ENCODE results near the gene MT1F. TPM values are rescaled to one million over a fixed set of nuclear protein-coding genes. Genes with fewer than 3 reads are reported as not detected.

MT1F gene
- total and polyA plus RNA-seq, 9 of the 15 experiments (the other 6 are each of a cell fraction or from before 2014, with no cell fraction given), result 0.18 to 0.68 (median 0.29) TPM; not detected in 5

DNA sequence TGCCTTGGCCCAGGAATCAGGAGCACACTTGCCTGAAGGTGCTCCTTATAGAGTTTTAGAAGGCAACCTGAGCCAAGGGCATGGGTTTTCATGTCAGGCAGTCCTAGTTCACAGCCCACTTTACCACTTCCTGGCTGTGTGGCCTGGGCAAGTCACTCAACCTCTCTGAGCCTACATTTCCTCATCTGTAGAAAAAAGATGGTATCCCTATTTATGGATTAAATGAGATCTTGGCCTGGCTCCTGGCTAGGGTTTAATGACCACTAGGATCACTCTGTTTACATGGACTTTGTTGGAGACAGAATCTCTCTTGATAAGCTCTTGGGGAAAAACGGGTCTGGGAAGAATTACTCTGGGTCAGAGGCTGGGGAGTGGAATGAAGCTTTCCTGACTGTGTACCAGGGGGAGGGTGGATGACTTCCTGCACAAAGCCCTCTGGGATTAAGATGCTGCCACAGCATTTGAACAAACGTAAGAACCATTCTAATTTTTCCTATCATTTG lies 47.1 kb upstream of the MT1F start:
- Histone ChIP-seq H3K9ac (ENCODE audit: insufficient read depth in 1 of 2, low read depth in 2 of 2, low read length in 2 of 2) (no peak overlapping the region; a peak in 1 of 4 replicates), H3K27me3 (ENCODE audit: control insufficient read depth in 2 of 2, insufficient read depth in 2 of 2, low read length in 2 of 2) (peaks cover 0 to 6% of the 10 kb centered on the region in 2 experiments; a peak in 2 of 5 replicates), H3K36me3 (ENCODE audit: control insufficient read depth, insufficient read depth, low read length) (no peaks in the 10 kb centered on the region), H3K9me1 (ENCODE audit: control insufficient read depth, insufficient read depth, low read length) (no peaks in the 10 kb centered on the region), H3K79me2 (ENCODE audit: control insufficient read depth, insufficient read depth, low read length) (no peaks in the 10 kb centered on the region), H3K4me1 (replicated peaks in 1 of 2; ENCODE audit: control insufficient read depth in 2 of 2, insufficient read depth in 2 of 2, low read length in 2 of 2) (peaks cover 27 to 29% of the 10 kb centered on the region in 2 experiments), H4K20me1 (replicated peaks; ENCODE audit: control insufficient read depth, insufficient read depth, low read length) (no peaks in the 10 kb centered on the region), H3K4me2 (ENCODE audit: insufficient read depth, low read length) (peak overlapping the region; percentile 78; the same call in 1 of the 2 replicates), H3K27ac (ENCODE audit: extremely low read depth, low read depth, low read length) (no peak overlapping the region), H2AFZ (ENCODE audit: low read depth, low read length) (peak overlapping the region; percentile 97), H3K9me3 (replicated peaks; ENCODE audit: control insufficient read depth, insufficient read depth, low read depth, low read length) (no peaks in the 10 kb centered on the region), H3K4me3 (no peak overlapping the region)
- in situ Hi-C loops (cut with MboI) (no loop called here), intact Hi-C loops (cut with micrococcal nuclease) (no loop called here)
- BruUV-seq (replicated peaks), result no TSS peak
- WGBS (ENCODE audit: insufficient coverage, low coverage, missing lambda C conversion rate), result 43% methylated on average over 2 of the region's 2 CpGs
- TF ChIP-seq MYBL2 (IDR thresholded peaks at IDR 0.05; ENCODE audit: low read depth), result no peak
- TF ChIP-seq MYBL2 (CRISPR knock-in tag; IDR thresholded peaks at IDR 0.05; ENCODE audit: borderline replicate concordance), result no peak
- TF ChIP-seq HNRNPLL (IDR thresholded peaks at IDR 0.05; ENCODE audit: low read depth, low read length, poor library complexity, severe bottlenecking), result no peak
- no peak for TF ChIP-seq ZSCAN32 (CRISPR knock-in tag; IDR thresholded peaks at IDR 0.05)
- no peak for TF ChIP-seq SMAD2 (IDR thresholded peaks at IDR 0.05; ENCODE audit: low read depth, low read length)
- TF ChIP-seq, protein P1, sequence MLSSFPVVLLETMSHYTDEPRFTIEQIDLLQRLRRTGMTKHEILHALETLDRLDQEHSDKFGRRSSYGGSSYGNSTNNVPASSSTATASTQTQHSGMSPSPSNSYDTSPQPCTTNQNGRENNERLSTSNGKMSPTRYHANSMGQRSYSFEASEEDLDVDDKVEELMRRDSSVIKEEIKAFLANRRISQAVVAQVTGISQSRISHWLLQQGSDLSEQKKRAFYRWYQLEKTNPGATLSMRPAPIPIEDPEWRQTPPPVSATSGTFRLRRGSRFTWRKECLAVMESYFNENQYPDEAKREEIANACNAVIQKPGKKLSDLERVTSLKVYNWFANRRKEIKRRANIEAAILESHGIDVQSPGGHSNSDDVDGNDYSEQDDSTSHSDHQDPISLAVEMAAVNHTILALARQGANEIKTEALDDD (IDR thresholded peaks at IDR 0.05), result no peak
- TF ChIP-seq, protein P2, sequence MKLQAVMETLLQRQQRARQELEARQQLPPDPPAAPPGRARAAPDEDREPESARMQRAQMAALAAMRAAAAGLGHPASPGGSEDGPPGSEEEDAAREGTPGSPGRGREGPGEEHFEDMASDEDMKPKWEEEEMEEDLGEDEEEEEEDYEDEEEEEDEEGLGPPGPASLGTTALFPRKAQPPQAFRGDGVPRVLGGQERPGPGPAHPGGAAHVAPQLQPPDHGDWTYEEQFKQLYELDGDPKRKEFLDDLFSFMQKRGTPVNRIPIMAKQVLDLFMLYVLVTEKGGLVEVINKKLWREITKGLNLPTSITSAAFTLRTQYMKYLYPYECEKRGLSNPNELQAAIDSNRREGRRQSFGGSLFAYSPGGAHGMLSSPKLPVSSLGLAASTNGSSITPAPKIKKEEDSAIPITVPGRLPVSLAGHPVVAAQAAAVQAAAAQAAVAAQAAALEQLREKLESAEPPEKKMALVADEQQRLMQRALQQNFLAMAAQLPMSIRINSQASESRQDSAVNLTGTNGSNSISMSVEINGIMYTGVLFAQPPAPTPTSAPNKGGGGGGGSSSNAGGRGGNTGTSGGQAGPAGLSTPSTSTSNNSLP (IDR thresholded peaks at IDR 0.05; ENCODE audit: borderline replicate concordance, low read depth, low read length), result no peak
- TF ChIP-seq FOXJ2 (tag; IDR thresholded peaks at IDR 0.05), result no peak
- no peak for TF ChIP-seq BDP1 (IDR thresholded peaks at IDR 0.05; ENCODE audit: insufficient read depth, insufficient read length)
- no peak for TF ChIP-seq SLC30A9 (CRISPR knock-in tag; IDR thresholded peaks at IDR 0.05)
- TF ChIP-seq RBM25 (IDR thresholded peaks at IDR 0.05; ENCODE audit: low read depth, low read length, severe bottlenecking), result peak; percentile 66
- TF ChIP-seq ZFP36 (IDR thresholded peaks at IDR 0.05; ENCODE audit: low read depth, low read length, partially characterized antibody), result peak; percentile 63
- no peak for TF ChIP-seq TRIM28 (IDR thresholded peaks at IDR 0.05)
- TF ChIP-seq ZBTB7A (IDR thresholded peaks at IDR 0.05; ENCODE audit: borderline replicate concordance, control insufficient read depth, low read depth, low read length), result no peak
- TF ChIP-seq BCOR (IDR thresholded peaks at IDR 0.05), result peak; percentile 66
- no peak for TF ChIP-seq ETS2 (tag; IDR thresholded peaks at IDR 0.05; ENCODE audit: borderline replicate concordance, poor library complexity, severe bottlenecking)
- TF ChIP-seq, protein P3, sequence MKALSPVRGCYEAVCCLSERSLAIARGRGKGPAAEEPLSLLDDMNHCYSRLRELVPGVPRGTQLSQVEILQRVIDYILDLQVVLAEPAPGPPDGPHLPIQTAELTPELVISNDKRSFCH (CRISPR knock-in tag; IDR thresholded peaks at IDR 0.05), result no peak
- TF ChIP-seq, protein P3 (tag; IDR thresholded peaks at IDR 0.05), result no peak
- 0 out of 2 replicates have a peak, but pooled peaks have one; percentile 6 for TF ChIP-seq ZNF589 (CRISPR knock-in tag; IDR thresholded peaks at IDR 0.05; ENCODE audit: low read depth)
- ChIA-PET CTCF (ENCODE audit: low intra/inter-chr PET ratio) (no interaction called here), POLR2A (interaction anchor here (0.6 to 0.8 kb wide), 2 partner anchors 79 to 227 kb away, joined by 3 read pairs; no protein-coding TSS in a partner anchor)
- ATAC-seq (no peak), FAIRE-seq (no peak), DNase-seq (ENCODE audit: extremely low read depth in 1 of 4, low spot score in 3 of 4) (no peak)
